HL-60 (cell line): ENCODE measurements around the gene CCDC190.
A peak's percentile ranks its signal among the peaks of the same experiment; 100 is the strongest.

Source experiments
- DNase-seq, 2 experiments: peaks; one replicate each; pipeline ENCODE4 v3.0.0-alpha.2; 2010 to 2020; ENCODE audit warnings: low read depth in 1 of 2, low spot score in 1 of 2
- H3K27ac ChIP-seq: fragments of 250-450 bp; sonication (Bioruptor Pico); replicated peaks from 2 replicates; pipeline ENCODE4 v1.5.1; 2020; ENCODE audit warnings: mild to moderate bottlenecking, moderate library complexity
- H3K27me3 ChIP-seq: fragments of 250-450 bp; sonication (Bioruptor Pico); 2 replicates; pipeline ENCODE4 v1.5.1; 2021; ENCODE audit warnings: mild to moderate bottlenecking, moderate library complexity; ENCODE audit not compliant: insufficient read depth, poor library complexity, severe bottlenecking
- H3K4me3 ChIP-seq: replicated peaks from 2 replicates; pipeline ENCODE4 v1.5.1; 2011; ENCODE audit warnings: mild to moderate bottlenecking, control low read depth, low read length; ENCODE audit not compliant: insufficient read depth
- CTCF ChIP-seq: IDR thresholded peaks from one replicate; pipeline ENCODE4 v1.5.1; 2011; ENCODE audit warnings: low read length, control low read depth, inconsistent platforms; ENCODE audit not compliant: insufficient read depth
- GABPA ChIP-seq: IDR thresholded peaks from 2 replicates; pipeline ENCODE4 v1.6.1; 2012; ENCODE audit warnings: low read depth
- POLR2AphosphoS5 ChIP-seq: IDR thresholded peaks from 2 replicates; pipeline ENCODE4 v1.6.1; 2012; ENCODE audit warnings: low read depth
- REST ChIP-seq: IDR thresholded peaks from 2 replicates; pipeline ENCODE4 v1.6.1; 2012; ENCODE audit warnings: low read depth; ENCODE audit not compliant: insufficient replicate concordance
- SPI1 ChIP-seq: IDR thresholded peaks from 2 replicates; pipeline ENCODE4 v1.6.1; 2012; ENCODE audit warnings: low read depth, mild to moderate bottlenecking, borderline replicate concordance

CCDC190 gene

GRCh38 chr1:162893612-162893908 lies 32.6 kb upstream of the CCDC190 start:
- no peak for TF ChIP-seq CTCF
- TF ChIP-seq REST: no peak
- no peak for TF ChIP-seq SPI1
- no peak for TF ChIP-seq GABPA
- no peak for TF ChIP-seq POLR2AphosphoS5
- H3K4me3 ChIP-seq: no peak overlapping the region
- H3K27ac ChIP-seq: 0 out of 2 replicates have a peak overlapping the region, but pooled peaks have one; percentile 9
- no peak for DNase-seq
- no peaks in the 10 kb centered on the region for H3K27me3 ChIP-seq

- peak; percentile 67 to 90 for DNase-seq
- no peaks in the 10 kb centered on the region for H3K27me3 ChIP-seq
- TF ChIP-seq SPI1 (peak; percentile 54; the same call in 1 of the 2 replicates), GABPA (no peak)
- peak overlapping the region; percentile 30 for H3K27ac ChIP-seq
- H3K4me3 ChIP-seq: no peak overlapping the region
These were observed 32.1 kb upstream of the CCDC190 start for GRCh38 chr1:162892906-162893611.

GRCh38 chr1:162889989-162890388 lies 29.0 kb upstream of the CCDC190 start:
- Histone ChIP-seq H3K27me3 (no peaks in the 10 kb centered on the region), H3K27ac (no peak overlapping the region), H3K4me3 (no peak overlapping the region)
- DNase-seq: no peak
- TF ChIP-seq SPI1: no peak
- no peak for TF ChIP-seq POLR2AphosphoS5
- TF ChIP-seq CTCF: no peak
- TF ChIP-seq GABPA: no peak
- TF ChIP-seq REST: no peak

GRCh38 chr1:162886705-162887104 lies 25.7 kb upstream of the CCDC190 start:
- no peak for DNase-seq
- TF ChIP-seq POLR2AphosphoS5: no peak
- TF ChIP-seq SPI1: no peak
- TF ChIP-seq CTCF: no peak
- TF ChIP-seq GABPA: no peak
- no peak for TF ChIP-seq REST
- no peak overlapping the region for H3K27ac ChIP-seq
- no peaks in the 10 kb centered on the region for H3K27me3 ChIP-seq
- H3K4me3 ChIP-seq: no peak overlapping the region
